Neural progenitor cell (in vitro differentiated cells): ENCODE results near the gene SOX9.

ENCODE experiments used
- EZH2 ChIP-seq: fragments of 200-600 bp; sonication (generic); IDR thresholded peaks from 2 replicates; pipeline ENCODE4 v1.6.1; 2017; ENCODE audit warnings: antibody characterized with exemption, mild to moderate bottlenecking, moderate library complexity
- EZH2phosphoT487 ChIP-seq: fragments of 200-600 bp; sonication (generic); IDR thresholded peaks from 2 replicates; pipeline ENCODE4 v1.6.1; 2017; ENCODE audit warnings: antibody characterized with exemption
- TF ChIP-seq, protein P1 (sequence below): fragments of 200-600 bp; sonication (generic); IDR thresholded peaks from 2 replicates; pipeline ENCODE4 v1.5.1; 2017; ENCODE audit warnings: antibody characterized with exemption, mild to moderate bottlenecking

DNA sequence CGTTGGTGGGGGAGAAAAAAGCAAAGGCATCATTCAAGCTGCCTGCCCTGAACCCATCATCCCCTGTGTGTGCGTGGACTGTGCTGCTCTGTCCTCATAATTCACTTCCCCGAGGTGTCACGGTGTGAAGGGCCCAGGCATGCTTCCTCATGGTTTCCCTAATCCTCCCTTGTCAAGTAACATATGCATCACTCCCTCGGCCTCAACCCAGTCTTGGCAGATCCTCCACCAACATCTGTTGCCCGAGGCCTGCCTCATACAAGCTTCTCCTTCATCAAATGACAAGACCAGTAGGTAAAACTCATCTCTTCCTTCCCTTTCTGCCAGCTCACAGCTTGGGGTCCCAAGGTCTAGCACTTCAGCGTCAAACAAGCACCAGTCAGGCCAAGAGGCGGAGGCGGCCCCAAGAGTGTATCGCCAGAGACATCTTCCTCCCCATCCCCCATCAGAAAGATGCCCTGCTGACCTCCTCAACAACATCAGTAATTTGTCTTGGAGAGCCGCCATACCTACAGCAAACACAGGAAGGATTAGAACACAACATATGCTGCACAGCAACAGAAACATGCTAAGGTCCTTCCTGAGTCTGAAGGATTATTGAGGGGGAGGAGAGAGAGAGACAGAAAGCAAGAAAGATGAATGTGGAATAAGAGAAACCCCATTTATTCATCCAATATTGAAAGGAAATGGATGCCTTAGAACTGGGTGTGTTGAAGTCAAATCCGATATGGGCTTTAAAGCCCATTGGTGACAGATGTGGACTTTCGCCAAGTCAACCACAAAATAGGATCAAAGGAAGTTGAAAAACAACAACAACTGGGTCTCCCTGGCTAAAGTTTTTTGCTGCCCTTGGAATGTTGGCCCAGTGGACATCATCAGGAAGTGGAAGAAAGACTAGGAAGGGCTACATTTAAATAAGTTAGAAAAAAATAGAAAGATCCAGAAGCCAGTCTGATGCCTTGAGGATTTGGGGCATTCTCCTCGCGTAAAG lies 38.4 kb downstream of the SOX9 start:
- TF ChIP-seq, protein P1, sequence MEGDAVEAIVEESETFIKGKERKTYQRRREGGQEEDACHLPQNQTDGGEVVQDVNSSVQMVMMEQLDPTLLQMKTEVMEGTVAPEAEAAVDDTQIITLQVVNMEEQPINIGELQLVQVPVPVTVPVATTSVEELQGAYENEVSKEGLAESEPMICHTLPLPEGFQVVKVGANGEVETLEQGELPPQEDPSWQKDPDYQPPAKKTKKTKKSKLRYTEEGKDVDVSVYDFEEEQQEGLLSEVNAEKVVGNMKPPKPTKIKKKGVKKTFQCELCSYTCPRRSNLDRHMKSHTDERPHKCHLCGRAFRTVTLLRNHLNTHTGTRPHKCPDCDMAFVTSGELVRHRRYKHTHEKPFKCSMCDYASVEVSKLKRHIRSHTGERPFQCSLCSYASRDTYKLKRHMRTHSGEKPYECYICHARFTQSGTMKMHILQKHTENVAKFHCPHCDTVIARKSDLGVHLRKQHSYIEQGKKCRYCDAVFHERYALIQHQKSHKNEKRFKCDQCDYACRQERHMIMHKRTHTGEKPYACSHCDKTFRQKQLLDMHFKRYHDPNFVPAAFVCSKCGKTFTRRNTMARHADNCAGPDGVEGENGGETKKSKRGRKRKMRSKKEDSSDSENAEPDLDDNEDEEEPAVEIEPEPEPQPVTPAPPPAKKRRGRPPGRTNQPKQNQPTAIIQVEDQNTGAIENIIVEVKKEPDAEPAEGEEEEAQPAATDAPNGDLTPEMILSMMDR, result no peak
- TF ChIP-seq EZH2 (no peak), EZH2phosphoT487 (no peak)
